OCI-M2 (cell line): ENCODE results near the gene LGALS3BP.

Experiments
- DNase-seq: peaks from one replicate; lab custom pipeline; 2025; ENCODE audit not compliant: unreplicated experiment; lab: John Stamatoyannopoulos, UW

LGALS3BP gene

DNA sequence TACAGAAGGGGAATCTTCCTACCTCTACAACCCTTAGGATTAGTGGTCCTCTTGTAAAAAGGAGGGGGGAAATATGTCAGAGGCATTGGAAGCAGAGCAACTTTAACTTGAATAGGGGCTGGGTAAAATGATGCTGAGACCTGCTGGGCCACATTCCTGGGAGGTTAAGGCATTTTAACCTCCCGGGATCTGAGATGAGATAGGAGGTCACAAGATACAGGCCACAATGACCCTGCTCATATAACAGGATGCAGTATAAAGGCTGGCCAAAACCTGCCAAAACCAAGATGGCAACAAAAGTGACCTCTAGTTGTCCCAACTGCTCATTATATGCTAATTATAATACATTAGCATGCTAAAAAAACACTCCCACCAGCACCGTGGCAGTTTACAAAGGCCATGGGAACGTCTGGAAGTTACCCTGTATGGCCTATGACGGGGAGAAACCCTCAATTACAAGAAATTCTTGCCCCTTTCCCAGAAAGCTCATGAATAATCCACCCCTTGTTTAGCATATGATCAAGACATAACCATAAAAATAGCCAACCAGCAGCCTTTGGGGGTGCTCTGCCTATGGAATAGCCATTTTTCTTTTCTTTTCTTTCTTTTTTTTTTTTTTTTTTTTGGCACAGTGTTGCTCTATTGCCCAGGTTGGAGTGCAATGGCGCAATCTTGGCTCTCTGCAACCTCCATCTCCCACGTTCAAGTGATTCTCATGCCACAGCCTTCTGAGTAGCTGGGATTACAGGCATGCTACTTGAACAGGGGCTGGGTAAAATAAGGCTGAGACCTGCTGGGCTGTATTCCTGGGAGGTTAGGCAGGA lies 38.0 kb upstream of the LGALS3BP start:
- no peak for DNase-seq

DNA sequence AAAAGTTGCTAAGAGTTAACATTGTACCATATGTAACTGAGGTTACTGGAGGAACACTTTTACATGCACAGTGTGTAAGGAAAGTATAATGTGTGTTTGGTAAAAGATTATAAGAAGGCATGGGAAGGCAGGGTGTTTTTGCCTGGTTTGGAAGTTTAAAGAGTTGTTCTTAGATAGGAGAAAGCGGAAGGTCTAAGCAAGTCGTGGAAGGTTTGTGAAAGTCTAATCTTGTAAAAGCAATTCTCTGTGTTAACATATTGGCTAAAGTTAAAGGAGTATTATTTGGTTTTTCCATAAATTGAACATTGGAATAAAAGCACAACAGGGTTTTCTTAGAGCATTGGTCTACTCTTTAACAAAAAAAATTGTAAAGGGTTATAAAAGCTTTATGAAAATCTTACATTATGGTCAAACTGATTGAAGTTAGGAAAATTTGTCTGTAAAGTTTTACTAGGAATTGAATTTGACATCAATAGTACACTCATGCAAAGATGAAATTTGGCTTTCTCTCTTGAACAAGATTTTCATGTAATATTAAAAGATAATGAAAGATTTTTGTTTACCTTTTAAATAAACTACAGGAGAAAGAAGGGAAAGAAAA lies 34.5 kb upstream of the LGALS3BP start:
- DNase-seq: no peak

DNA sequence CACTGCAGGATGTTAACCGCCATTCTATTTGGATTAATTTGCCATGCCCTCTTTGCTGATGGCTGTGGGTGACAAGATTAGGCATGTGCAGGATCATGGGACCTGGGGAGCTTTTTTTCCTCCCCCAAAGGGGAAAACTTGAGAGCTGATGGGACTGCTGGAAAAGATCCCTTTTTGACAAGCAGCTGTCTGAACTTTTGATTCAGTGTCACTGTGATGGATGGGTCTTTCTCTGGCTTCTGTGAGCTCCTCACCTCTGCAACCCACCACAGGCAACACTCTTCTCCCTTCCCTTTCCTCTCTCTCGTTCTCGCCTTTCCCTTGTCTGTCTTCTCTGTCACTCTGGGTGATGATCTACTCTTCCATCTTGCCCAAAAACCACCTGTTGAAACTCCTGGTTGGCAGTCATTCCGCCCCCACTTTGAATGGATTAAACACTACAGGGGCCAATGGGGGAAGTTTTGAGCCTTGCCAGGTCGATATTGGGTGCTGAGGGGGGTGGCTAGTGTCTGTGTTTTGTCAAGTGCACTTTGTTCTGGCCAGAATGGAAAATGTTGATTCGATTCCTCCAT lies 32.9 kb upstream of the LGALS3BP start:
- DNase-seq: no peak

DNA sequence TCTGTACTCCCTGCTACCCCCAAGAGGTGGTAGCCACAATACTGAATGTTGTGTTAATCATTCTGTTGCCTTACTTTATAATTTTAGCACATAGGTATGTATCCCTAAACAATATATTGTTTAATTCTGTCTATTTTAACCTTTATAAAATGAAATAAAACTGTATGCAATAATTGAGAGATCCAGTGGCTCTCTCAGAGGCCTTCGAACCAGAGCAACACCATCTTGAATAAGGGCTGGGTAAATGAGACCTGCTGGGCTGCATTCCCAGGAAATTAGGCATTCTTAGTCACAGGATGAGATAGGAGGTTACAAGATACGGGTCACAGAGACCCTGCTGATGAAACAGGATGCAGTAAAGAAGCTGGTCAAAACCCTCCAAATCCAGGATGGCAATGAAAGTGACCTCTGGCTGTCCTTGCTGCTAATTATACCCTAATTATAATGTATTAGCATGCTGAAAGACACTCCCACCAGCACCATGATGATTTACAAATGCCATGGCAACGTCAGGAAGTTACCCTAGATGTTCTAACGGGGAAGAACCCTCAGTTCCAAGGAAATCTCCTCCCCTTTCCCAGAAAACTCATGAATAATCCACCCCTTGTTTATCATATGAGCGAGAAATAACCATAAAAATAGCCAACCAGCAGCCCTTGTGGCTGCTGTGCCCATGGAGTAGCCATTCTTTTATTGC lies 31.9 kb upstream of the LGALS3BP start:
- no peak for DNase-seq

DNA sequence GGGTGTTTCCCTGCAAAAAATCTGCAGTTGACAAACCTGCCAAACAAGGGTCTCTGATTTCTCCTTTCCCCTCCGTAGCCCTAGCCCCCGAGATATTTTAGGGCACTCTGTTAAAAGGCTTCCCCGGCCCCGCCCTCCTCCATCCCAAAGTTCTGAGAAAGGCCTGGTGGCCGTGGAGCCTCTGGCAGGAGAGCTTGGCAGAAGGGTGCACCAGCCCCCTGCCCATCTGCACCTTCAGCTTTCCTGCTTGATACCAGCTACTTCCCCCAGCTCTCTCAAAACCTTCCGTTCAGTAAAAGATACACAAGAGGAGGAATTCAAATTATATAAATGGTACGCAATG lies 30.6 kb upstream of the LGALS3BP start:
- no peak for DNase-seq

DNA sequence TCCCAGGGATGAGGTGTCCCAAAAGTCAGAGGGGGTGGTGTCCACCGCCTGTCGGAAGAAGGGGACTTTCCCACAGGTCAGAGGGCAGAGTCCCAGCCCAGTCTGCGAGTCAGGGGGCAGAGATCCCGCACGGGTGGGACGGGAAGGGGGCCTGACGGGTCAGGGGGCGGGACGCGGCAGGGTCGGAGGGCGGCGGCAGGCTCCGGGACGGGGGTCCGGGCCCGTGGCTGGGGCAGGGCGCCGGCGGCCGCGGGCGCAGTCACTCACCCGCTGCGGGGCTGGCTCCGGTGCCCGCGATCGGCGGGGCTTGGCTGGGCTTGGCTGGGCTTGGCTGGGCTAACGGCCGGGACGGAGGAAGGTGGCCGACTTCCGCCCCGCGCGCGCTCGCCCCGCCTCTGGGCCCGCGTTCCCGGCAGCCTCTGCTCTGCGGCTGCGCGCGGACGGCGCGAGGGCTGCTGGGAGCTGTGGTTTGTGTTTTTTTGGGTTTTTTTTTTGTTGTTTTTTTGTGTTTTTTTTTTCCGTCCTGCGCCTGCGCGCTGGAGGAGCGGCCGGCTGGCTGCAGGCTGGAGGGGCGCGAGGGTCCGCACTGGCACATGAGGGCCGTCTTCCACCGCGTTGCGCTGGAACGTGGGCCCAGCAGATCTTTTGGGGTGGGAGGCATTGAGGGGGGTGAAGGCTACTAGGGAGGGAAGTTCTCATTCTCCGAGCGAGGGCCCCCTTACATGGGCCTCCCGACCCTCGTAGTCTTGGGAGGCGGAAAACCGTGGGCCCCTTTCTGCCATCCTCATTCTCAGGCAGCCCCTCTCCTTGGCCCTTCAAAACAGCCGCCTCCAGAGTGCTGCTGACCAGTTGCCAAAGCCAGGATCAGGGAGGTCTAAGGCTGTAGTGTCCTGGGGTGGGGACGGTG lies 29.9 kb upstream of the LGALS3BP start, which contains the start of gene CANT1:
TSS of gene CANT1 (minus strand) at position 368 of the 907 bp plus-strand sequence. CDS start 12,142 bp downstream, outside the sequence.
- no peak for DNase-seq

DNA sequence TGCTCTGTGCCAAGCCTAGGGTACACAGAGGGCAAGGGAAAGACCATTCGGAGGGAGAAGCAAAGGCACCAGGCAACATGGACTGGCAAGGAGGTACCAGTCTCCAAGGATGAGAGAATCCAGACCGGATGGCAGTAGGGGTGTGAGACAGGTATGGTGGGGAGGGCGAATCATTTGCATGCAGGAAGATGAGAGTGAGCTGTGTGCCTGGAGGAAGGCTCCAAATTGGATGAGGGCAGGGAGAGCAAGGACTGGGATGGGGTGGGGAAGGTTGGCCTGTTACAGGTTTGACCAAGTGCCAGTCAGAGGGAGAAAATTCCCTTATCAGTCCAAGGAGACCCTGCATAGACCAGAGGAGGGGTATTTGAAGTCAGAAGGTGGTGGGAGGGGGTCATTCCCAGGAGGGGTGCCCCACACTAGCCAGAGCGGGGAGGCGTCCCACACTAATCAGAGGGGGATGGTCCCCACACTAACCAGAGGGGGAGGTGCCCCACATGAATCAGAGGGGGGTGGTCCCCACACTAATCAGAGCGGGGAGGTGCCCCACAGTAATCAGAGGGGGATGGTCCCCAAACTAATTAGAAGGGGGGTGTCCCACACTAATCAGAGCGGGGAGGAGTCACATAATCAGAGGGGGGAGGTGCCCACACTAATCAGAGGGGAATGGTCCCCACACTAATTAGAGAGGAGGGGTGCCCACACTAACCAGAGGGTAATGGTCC lies 29.1 kb upstream of the LGALS3BP start:
- no peak for DNase-seq

DNA sequence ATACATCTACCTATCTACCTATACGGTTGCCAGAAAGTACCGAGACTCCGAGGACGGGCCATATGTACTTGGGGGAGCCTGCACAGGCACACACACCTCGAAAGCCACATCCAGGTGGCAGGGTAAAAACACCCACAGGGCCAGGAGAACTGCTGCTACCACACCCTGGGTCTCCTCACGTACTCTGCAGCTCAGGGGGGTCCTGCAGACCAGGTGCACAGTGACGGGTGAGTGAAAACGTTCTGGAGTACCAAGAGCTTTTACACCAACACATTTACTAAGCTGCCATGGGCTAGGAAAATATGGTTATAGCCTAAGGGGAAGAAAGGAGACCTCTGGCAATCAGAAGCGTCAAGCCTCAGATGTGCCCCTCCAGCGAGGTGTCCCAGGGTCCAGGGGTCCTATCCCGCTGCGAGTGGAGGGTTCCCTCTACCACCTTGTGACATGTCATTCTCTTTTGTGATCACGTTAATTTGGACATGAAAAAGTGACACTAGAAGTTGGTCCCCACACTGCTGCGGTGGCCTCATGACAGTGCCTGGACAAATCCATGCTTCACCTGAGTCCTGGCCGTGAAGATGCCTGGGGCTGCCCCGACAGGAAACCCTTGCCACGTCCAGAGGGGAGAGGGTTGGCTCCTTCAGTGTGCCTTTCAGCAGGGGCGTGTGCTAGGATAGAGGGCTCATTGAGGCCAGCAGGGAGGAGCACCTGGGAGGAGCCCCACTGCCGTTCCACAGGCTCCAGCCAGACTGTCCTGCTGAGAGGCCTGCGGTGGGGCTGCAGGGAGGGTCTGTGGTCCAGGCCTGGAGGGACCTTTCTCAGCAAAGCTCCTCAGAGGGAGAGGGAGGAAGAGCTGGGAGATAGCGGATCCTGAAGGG lies 28.0 kb upstream of the LGALS3BP start:
- no peak for DNase-seq

DNA sequence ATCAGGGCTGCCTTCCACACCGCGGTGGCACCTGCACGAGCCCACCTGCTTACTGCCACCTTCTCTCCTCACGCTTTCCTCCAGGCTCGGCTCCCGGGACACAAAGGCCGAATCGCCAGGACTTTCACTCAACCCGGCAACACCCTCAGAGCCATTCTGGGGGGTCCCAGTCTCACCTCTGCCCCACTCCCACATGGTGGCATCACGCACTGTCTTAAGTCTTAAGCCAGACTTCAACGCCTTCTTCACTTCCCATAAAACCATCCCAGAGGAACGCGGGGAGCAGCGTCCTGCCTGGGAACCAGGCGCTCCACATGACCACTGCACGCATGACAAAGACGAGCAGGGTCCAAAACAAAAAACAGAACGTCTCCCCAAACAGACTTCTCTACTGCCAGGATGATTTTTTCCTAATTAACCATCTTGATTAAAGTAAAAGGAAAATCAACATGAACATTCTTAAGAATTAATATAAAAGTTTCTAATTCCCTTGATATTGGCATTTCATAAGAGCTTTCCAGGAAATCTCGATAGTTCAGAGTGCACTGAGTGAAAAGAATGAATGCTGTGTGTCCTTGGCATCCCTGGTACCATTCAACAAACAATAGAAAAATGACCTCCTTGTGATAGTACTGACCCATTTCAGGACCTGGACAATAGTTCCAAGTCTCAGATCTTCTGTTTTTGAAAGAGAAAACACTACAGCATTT lies 27.2 kb upstream of the LGALS3BP start:
- no peak for DNase-seq

DNA sequence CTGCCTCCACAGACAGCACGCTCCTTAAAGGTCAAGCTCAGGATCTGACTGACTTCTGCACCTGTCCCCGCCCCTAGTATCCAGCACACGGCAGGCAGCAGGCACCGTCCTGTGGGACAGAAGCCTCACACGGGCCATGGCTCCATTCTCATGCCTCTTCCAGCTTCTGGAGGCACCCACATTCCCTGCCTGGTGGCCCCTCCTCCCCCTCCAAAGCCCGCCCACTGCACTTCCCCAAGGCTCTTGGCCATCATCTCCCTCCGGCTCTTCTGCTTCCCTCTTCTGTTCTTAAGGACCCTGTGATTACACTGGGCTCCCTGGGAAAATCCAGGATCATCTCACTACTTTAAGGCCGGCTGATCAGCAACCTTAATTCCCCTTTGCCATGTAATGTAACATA lies 26.3 kb upstream of the LGALS3BP start:
- DNase-seq: no peak

DNA sequence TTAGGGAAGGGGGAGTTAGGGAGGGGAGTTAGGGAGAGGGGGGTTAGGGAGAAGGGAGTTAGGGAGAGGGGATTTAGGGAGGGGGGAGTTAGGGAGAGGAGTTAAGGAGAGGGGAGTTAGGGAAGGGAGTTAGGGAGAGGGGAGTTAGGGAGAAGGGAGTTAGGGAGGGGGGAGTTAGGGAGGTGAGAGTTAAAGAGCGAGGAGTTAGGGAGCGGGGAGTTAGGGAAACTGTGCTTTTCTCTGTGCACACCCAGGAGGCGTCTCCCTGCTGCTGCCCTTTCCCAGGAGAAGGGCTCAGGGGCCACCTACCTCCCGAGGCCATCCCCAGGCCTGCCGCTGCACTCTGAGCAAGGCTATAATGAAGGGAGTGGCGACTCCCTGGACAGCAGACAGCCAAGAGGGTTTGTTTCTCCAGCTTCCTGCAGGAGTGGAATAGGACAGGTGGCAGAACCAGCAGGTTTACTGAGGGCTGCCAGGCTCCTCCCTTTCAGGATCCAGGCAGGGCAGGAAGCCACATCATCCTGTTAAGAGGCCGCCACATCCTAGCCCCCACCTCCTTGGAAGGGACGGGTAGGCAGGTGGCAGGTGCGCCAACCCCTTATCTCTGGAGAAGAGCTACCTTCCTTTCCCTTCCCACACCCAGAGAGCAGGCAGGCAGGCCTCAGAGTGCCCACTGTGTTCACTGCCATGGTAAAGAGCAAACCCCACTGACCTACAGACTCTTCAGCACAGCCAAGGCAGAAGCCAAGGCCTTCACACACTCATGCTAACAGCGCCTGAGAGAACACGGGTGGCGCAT lies 25.5 kb upstream of the LGALS3BP start:
- DNase-seq: no peak

DNA sequence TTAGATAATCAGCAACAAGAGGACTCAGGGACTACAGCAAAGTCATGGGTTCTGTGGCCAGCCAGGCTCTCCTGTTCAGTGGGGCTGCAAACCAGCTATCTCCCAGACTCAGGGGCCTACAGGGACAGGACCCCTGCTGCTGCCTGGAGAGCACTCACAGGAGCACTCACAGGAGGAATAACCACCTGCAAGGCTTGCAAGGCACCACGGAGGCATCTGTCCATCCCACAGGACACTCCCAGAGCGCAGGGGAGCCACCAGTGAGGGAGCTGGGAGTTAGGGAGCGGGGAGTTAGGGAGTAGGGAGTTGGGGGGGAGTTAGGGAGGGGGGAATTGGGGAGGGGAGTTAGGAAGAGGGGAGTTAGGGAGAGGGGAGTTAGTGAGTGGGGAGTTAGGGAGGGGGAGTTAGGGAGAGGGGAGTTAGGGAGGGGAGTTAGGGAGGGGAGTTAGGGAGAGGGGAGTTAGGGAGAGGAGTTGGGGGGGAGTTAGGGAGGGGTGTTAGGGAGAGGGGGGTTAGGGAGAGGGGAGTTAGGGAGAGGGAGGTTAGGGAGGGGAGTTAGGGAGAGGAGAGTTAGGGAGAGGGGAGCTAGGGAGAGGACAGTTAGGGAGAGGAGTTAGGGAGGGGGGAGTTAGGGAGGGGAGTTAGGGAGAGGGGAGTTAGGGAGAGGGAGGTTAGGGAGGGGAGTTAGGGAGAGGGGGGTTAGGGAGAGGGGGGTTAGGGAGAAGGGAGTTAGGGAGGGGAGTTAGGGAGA lies 24.1 kb upstream of the LGALS3BP start:
- no peak for DNase-seq

DNA sequence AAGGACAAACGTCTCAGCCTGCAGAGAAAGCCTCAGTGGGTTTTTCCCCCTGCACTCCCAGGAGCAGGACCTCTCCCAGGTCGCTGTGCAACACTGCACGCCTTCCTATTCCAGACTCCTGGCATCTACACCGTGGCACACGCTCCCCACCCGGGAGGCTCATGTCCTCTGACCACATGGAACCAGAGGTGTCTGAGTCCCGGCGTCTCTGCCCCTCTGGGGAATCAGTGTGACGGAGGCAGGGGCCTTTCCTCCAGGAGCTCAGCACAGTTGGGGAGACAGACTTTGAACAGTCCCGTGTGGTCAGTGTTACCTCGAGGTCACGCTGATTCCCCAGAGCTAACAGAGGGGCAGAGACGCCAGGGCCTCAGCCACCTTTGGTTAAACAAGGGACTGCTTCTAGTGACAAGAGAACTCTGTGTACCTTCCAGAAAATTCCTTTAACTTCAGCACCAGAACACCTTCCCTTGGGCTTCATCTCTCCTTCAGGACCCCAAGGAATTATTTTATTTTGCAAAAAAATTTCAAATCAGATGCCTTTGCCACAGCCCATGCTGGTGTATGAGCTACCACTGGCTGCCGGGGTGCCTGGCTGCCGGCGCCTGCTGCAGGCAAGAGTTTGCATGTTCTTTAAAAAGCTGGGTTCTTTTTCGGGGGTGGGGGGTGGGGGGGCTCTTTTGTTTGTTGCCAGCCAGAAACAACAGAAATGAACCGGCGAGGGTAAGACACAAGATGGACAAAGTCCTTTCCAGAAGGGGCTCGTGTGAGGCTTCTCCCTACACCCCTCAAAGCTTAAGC lies 23.3 kb upstream of the LGALS3BP start:
- DNase-seq: no peak

DNA sequence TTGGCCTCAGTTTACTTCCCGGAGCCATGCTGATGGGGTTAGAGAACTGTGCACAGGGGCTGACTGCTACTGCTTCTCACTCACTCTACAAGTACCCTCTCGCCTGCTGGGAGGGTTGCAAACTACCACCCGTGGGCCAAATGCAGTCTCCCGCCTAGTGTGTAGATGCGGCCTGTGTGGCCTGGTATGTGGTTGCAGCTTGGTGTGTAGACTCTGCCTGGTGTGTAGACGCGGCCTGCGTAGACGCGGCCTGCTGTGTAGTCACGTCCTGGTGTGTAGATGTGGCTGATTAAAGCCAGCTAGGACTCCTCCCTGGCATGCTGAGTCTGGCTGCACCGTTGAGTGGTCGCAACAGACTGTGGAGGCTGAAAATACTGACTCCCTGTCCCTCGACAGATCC lies 22.6 kb upstream of the LGALS3BP start:
- no peak for DNase-seq

DNA sequence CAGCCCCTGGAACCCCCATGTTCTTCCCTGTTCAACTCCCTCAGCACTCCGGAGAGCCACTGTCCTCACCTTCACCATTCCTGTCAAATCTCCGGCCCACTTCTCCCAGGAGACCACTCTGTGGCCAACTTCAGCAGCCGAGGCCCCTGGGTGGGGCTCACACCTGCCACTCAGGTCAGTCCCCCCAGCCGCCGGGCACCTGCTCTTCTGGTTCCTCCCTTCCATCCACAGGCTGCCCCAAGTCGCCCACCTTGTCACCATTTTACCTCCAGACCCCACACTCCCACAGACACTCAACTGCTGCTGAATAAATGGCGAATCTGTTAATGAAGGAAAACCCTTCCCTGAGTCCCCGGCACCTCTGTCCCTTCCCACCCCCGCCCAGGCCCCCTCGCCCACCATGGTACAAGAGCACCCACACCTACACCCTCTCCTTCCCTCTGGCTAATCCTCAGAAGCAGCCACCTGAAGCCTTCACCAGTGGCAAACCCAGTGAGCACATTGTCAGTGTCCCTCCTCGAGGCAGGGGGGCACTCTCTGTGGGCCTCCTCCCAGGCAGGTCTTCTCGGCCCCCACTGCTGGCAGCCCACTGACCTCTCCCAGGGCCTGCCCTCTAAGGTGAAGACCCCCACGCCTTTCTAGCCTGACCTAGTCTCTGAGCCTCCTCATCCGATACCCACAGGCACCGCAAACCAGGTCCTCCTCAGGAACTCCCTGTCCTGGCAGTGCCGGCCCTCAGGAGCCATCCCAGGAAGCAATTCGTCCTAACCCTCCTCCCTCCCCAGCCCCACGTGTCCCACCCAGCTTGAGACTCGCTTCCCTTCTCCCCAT lies 21.7 kb upstream of the LGALS3BP start:
- DNase-seq: no peak
